Fibroblast of lung (primary cell): ENCODE data around the gene ATXN1. TPM values are rescaled to one million over a fixed set of nuclear protein-coding genes. Genes with fewer than 3 reads are reported as not detected.

Source experiments
- DNase-seq, 2 donors: peaks; one replicate each; pipeline versions ENCODE4 v3.0.0 to v3.0.0-alpha.2; 2010; ENCODE audit warnings: low read depth in 2 of 2
- H2AFZ ChIP-seq: 2 replicates; pipeline ENCODE4 v1.5.1; 2012; ENCODE audit warnings: low read length, control low read depth, inconsistent platforms
- H3K27ac ChIP-seq: 2 replicates; pipeline ENCODE4 v1.5.1; 2011; ENCODE audit warnings: low read length, control low read depth; ENCODE audit not compliant: insufficient read depth
- H3K27me3 ChIP-seq: 2 replicates; pipeline ENCODE4 v1.5.1; 2011; ENCODE audit warnings: mild to moderate bottlenecking, low read length; ENCODE audit not compliant: control insufficient read depth, insufficient read depth
- H3K36me3 ChIP-seq: 2 replicates; pipeline ENCODE4 v1.5.1; 2011; ENCODE audit warnings: low read length; ENCODE audit not compliant: control insufficient read depth, insufficient read depth
- H3K4me1 ChIP-seq: 2 replicates; pipeline ENCODE4 v1.5.1; 2011; ENCODE audit warnings: low read length; ENCODE audit not compliant: control insufficient read depth, insufficient read depth; ENCODE audit errors: extremely low read depth
- H3K4me2 ChIP-seq: 2 replicates; pipeline ENCODE4 v1.5.1; 2011; ENCODE audit warnings: low read length, control low read depth; ENCODE audit not compliant: insufficient read depth; ENCODE audit errors: extremely low read depth
- H3K4me3 ChIP-seq, 4 experiments: fragments of 200-600 bp in 1 of 4; sonication (generic) in 1 of 4; replicated peaks in 1 of 4; 2 replicates each; pipeline ENCODE4 v1.5.1; 2011 to 2016; ENCODE audit warnings: low read length in 4 of 4, low read depth in 3 of 4, mild to moderate bottlenecking in 3 of 4, control low read depth in 2 of 4, inconsistent platforms in 1 of 4, mixed read lengths in 1 of 4; ENCODE audit not compliant: insufficient read depth in 1 of 4; ENCODE audit errors: control extremely low read depth in 1 of 4
- H3K79me2 ChIP-seq: 2 replicates; pipeline ENCODE4 v1.5.1; 2012; ENCODE audit warnings: mild to moderate bottlenecking, low read length, inconsistent platforms; ENCODE audit not compliant: control insufficient read depth, insufficient read depth
- H3K9ac ChIP-seq: 2 replicates; pipeline ENCODE4 v1.5.1; 2011; ENCODE audit warnings: mild to moderate bottlenecking, low read length, control low read depth; ENCODE audit not compliant: insufficient read depth
- H3K9me3 ChIP-seq: 2 replicates; pipeline ENCODE4 v1.5.1; 2012; ENCODE audit warnings: low read depth, low read length; ENCODE audit not compliant: control insufficient read depth, insufficient read depth
- H4K20me1 ChIP-seq: 2 replicates; pipeline ENCODE4 v1.5.1; 2011; ENCODE audit warnings: low read length; ENCODE audit not compliant: control insufficient read depth, insufficient read depth; ENCODE audit errors: extremely low read depth
- EZH2 ChIP-seq: IDR thresholded peaks from 2 replicates; pipeline ENCODE4 v1.5.1; 2012; ENCODE audit warnings: low read length, control low read depth, mild to moderate bottlenecking; ENCODE audit errors: missing control alignments
- polyA plus RNA-seq, 2 donors: library from polyadenylated mRNA; depleted of rRNA in 1 of 2; stranded (reverse) in 1 of 2; unstranded in 1 of 2; fragments of >200 nt; gene quantifications; 2 replicates each; pipeline ENCODE4 v1.2.1, GENCODE V29; 2011 to 2012; ENCODE audit warnings: missing spikeins in 1 of 2
- total RNA-seq: library from RNA; depleted of rRNA; stranded (reverse); fragments of >200 nt; gene quantifications from 2 replicates; pipeline ENCODE4 v1.2.1, GENCODE V29; 2014
- TF ChIP-seq, protein P1 (sequence below), 2 donors: IDR thresholded peaks in 1 of 2; conservative IDR thresholded peaks in 1 of 2; 1 replicate in 1 of 2; 2 replicates in 1 of 2; pipeline ENCODE4 v1.5.1; 2011 to 2012; ENCODE audit warnings: low read length in 2 of 2, control low read depth in 1 of 2, inconsistent platforms in 1 of 2, low read depth in 1 of 2, mild to moderate bottlenecking in 1 of 2

Gene ATXN1
- total and polyA plus RNA-seq, 2 donors (not counting 1 experiment from before 2014, with no cell fraction given) = 15.8 to 40.5 TPM

DNA sequence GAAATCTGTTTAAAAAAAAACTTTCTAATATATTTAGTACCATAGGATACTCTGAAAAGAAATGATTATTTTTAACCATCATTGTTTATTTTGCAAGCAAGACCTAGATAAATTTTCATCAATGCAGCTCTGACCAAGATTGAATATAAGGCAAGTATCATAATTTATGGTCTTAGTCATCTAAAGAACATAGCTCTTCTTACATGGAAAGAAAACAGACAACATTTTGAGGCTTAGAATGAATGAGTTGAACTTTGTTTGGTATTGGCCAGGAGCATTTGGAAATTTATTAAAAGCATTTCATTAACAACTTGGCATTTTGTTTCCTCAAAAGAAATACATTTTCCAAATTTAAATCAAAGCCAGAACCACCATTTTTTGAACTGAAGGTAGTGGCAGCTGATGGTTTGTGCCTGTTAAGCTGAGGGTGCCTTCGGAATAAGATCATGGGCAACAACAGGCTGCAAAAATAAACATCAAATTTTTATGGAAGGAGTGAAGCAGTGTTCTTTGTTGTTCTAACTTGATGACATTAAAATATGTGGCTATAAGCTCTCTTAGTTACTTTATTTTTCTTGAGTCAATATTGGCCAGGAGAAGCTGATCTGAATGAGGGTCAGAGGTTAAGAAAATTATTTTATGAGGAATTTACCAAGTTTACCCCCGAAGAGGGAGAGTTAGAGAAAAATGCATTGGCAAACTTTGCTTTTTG lies 6.7 kb upstream of the ATXN1 start:
- Histone ChIP-seq H3K4me2 (no peak overlapping the region), H3K9ac (no peak overlapping the region), H3K9me3 (no peaks in the 10 kb centered on the region), H3K4me3 (no peak overlapping the region), H3K36me3 (no peaks in the 10 kb centered on the region), H3K4me1 (peaks cover 29% of the 10 kb centered on the region), H3K27me3 (no peaks in the 10 kb centered on the region), H2AFZ (no peak overlapping the region), H3K27ac (peak overlapping the region; percentile 56), H4K20me1 (no peaks in the 10 kb centered on the region), H3K79me2 (no peaks in the 10 kb centered on the region)
- DNase-seq = no peak
- TF ChIP-seq EZH2 = no peak
- TF ChIP-seq, protein P1, sequence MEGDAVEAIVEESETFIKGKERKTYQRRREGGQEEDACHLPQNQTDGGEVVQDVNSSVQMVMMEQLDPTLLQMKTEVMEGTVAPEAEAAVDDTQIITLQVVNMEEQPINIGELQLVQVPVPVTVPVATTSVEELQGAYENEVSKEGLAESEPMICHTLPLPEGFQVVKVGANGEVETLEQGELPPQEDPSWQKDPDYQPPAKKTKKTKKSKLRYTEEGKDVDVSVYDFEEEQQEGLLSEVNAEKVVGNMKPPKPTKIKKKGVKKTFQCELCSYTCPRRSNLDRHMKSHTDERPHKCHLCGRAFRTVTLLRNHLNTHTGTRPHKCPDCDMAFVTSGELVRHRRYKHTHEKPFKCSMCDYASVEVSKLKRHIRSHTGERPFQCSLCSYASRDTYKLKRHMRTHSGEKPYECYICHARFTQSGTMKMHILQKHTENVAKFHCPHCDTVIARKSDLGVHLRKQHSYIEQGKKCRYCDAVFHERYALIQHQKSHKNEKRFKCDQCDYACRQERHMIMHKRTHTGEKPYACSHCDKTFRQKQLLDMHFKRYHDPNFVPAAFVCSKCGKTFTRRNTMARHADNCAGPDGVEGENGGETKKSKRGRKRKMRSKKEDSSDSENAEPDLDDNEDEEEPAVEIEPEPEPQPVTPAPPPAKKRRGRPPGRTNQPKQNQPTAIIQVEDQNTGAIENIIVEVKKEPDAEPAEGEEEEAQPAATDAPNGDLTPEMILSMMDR (conservative IDR thresholded peaks at IDR 0.05 in 1 of 2, IDR thresholded peaks at IDR 0.05 in 1 of 2; ENCODE audit: low read depth in 1 of 2, low read length in 2 of 2) = no peak

DNA sequence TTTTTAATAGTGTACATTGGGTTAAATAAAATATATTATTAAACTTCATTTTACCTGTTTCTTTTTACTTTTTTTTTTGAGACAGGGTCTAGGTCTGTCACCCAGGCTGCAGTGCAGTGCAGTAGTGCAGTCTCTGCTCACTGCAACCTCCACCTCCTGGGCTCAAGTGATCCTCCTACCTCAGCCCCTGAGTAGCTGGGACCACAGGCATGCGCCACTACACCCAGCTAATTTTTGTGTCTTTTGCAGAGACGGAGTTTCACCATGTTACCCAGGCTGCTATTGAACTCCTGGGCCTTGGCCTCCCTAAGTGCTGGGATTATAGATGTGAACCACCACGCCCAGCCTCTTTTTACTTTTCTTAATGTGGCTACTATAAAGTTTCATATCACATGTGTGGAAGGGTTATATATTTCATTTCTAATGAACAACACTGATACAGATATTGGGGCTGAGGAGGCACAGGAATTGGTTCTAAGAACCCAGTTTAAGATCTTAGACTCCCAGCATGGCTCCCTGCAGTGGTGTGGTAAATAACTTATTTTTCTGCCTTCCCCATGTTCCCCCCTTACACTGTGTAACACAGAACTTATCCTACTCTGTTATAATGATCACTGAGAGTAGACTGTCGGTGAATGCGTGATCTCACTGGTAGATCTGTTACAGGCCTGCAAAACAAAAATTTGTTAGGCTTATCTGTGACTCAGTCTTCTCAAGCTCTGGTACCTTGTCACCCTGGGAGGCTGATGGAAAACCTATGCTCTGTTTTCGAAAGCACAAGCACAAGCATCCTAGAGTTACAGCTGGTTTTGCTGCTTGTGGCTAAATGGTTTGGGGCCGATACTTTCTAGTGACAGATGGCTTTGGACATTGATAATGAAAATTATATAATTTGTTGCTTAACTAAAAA lies 5.8 kb upstream of the ATXN1 start:
- Histone ChIP-seq H3K4me3 (no peak overlapping the region), H3K4me2 (no peak overlapping the region), H2AFZ (no peak overlapping the region), H3K27me3 (no peaks in the 10 kb centered on the region), H3K36me3 (no peaks in the 10 kb centered on the region), H3K4me1 (peaks cover 29% of the 10 kb centered on the region), H3K79me2 (no peaks in the 10 kb centered on the region), H3K9me3 (no peaks in the 10 kb centered on the region), H3K27ac (peak overlapping the region; percentile 56), H4K20me1 (no peaks in the 10 kb centered on the region), H3K9ac (no peak overlapping the region)
- DNase-seq = peak in 1 of 2 donors; percentile 80
- no peak for TF ChIP-seq EZH2
- TF ChIP-seq, protein P1 (conservative IDR thresholded peaks at IDR 0.05 in 1 of 2, IDR thresholded peaks at IDR 0.05 in 1 of 2; ENCODE audit: low read depth in 1 of 2, low read length in 2 of 2) = no peak

DNA sequence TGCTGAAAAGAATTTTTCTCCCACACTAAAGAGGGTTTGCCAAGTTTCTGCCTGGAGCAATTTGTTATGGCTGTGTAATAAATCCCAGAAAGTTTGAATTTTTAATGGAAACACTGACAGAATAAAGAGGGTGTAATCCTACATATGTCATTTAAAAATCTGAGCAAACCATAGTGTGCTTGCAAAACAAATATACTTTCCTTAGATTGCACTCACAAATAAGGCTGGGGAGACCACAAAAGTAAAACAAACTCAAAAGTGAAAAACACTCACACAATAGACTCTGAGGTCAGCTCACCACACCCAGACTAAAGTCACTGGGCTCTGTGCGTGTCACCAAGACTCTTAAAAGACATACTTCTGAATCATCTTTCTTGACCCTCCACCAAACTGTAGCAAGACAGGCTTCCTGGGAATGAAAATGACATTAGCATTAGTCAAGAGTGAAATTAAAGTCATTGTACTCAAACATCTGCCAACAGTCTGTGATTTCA lies 4.8 kb upstream of the ATXN1 start:
- Histone ChIP-seq H3K36me3 (no peaks in the 10 kb centered on the region), H3K4me2 (no peak overlapping the region), H3K9ac (no peak overlapping the region), H3K27ac (no peak overlapping the region), H2AFZ (no peak overlapping the region), H3K9me3 (no peaks in the 10 kb centered on the region), H3K27me3 (no peaks in the 10 kb centered on the region), H4K20me1 (no peaks in the 10 kb centered on the region), H3K79me2 (peaks cover 1% of the 10 kb centered on the region), H3K4me3 (no peak overlapping the region), H3K4me1 (peaks cover 29% of the 10 kb centered on the region)
- TF ChIP-seq, protein P1 (conservative IDR thresholded peaks at IDR 0.05 in 1 of 2, IDR thresholded peaks at IDR 0.05 in 1 of 2; ENCODE audit: low read depth in 1 of 2, low read length in 2 of 2) = no peak
- TF ChIP-seq EZH2 = no peak
- DNase-seq = peak; percentile 94 to 97
